K562 (cell line): ENCODE measurements around the gene MMP17. TPM values are rescaled to one million over a fixed set of nuclear protein-coding genes. Genes with fewer than 3 reads are reported as not detected.

ENCODE experiments used
- ATAC-seq: fragments of 200-7000 bp; cut with Tn5 transposase; 3 replicates; pipeline ENCODE4 v1.9.1; 2020; ENCODE audit warnings: moderate library complexity
- BruUV-seq: library from RNA; stranded (reverse); fragments of 400-500 nt; replicated peaks from 2 replicates; lab custom pipeline; 2021; lab: Mats Ljungman, UMichigan
- CTCF ChIA-PET: fragments of 300-600 bp; formaldehyde crosslinking; extraction: SDS; loops from one replicate; lab custom pipeline; 2021; ENCODE audit warnings: low intra/inter-chr PET ratio; lab: Yijun Ruan, JAX
- POLR2A ChIA-PET: fragments of 300-600, 350-650 bp; sonication (Branson Sonifier 250); formaldehyde crosslinking; extraction: SDS; loops from one replicate; lab custom pipeline; 2021; ENCODE audit warnings: antibody characterized with exemption, inconsistent platforms; lab: Yijun Ruan, JAX
- DNase-seq, 4 experiments: peaks; one replicate each; pipeline versions ENCODE4 v3.0.0 to v3.0.0-alpha.2; 2011 to 2018; ENCODE audit warnings: low spot score in 3 of 4, mixed read lengths in 3 of 4; ENCODE audit errors: extremely low read depth in 1 of 4
- FAIRE-seq: peaks from 2 replicates; lab custom pipeline; 2011; peaks lifted over from hg19 to GRCh38; lab: Jason Lieb, UNC
- H2AFZ ChIP-seq: 2 replicates; pipeline ENCODE4 v1.6.0; 2011; ENCODE audit warnings: low read depth, low read length, control low read depth, inconsistent platforms
- H3K27ac ChIP-seq: fragments of 200-600 bp; 3 replicates; pipeline ENCODE4 v1.8.0; 2011; ENCODE audit warnings: low read depth, mild to moderate bottlenecking, control low read depth, inconsistent platforms, low read length, moderate library complexity, mixed read lengths; ENCODE audit errors: extremely low read depth
- H3K27me3 ChIP-seq, 2 experiments: fragments of 300-600 bp in 1 of 2; 2 replicates in 1 of 2; 3 replicates in 1 of 2; pipeline versions ENCODE4 v1.6.0 to v1.8.0; 2011; ENCODE audit warnings: inconsistent platforms in 2 of 2, low read length in 2 of 2, mild to moderate bottlenecking in 1 of 2, mixed read lengths in 1 of 2, moderate library complexity in 1 of 2; ENCODE audit not compliant: control insufficient read depth in 2 of 2, insufficient read depth in 2 of 2
- H3K36me3 ChIP-seq: fragments of 300-600 bp; 3 replicates; pipeline ENCODE4 v1.8.0; 2011; ENCODE audit warnings: mild to moderate bottlenecking, low read length, inconsistent platforms; ENCODE audit not compliant: control insufficient read depth, insufficient read depth
- H3K4me1 ChIP-seq, 2 experiments: fragments of 200-600 bp in 1 of 2; replicated peaks in 1 of 2; 2 replicates in 1 of 2; 3 replicates in 1 of 2; pipeline versions ENCODE4 v1.5.1 to v1.8.0; 2011; ENCODE audit warnings: inconsistent platforms in 2 of 2, low read length in 2 of 2, mild to moderate bottlenecking in 1 of 2, mixed read lengths in 1 of 2, moderate library complexity in 1 of 2; ENCODE audit not compliant: control insufficient read depth in 2 of 2, insufficient read depth in 2 of 2
- H3K4me2 ChIP-seq: 2 replicates; pipeline ENCODE4 v1.6.1; 2011; ENCODE audit warnings: low read length, control low read depth, inconsistent platforms, mixed read lengths; ENCODE audit not compliant: insufficient read depth
- H3K4me3 ChIP-seq: fragments of 200-600 bp; sonication (generic), shearing (Covaris generic); 2 replicates; pipeline ENCODE4 v1.5.1; 2016; ENCODE audit warnings: control low read depth, inconsistent platforms
- H3K79me2 ChIP-seq: fragments of 200-600 bp; 3 replicates; pipeline ENCODE4 v1.8.0; 2011; ENCODE audit warnings: low read length, inconsistent platforms; ENCODE audit not compliant: control insufficient read depth, insufficient read depth
- H3K9ac ChIP-seq, 2 experiments: 2 replicates each; pipeline versions ENCODE4 v1.6.0 to v1.6.1; 2011; ENCODE audit warnings: low read depth in 2 of 2, low read length in 2 of 2, control low read depth in 1 of 2, inconsistent platforms in 1 of 2, mild to moderate bottlenecking in 1 of 2, mixed read lengths in 1 of 2; ENCODE audit not compliant: insufficient read depth in 1 of 2
- H3K9me1 ChIP-seq: one replicate; pipeline ENCODE4 v1.6.0; 2011; ENCODE audit warnings: inconsistent platforms, mild to moderate bottlenecking, low read length, moderate library complexity; ENCODE audit not compliant: control insufficient read depth, insufficient read depth
- H3K9me3 ChIP-seq: replicated peaks from 2 replicates; pipeline ENCODE4 v1.5.1; 2011; ENCODE audit warnings: low read depth, low read length, inconsistent platforms; ENCODE audit not compliant: control insufficient read depth, insufficient read depth
- H4K20me1 ChIP-seq: replicated peaks from 2 replicates; pipeline ENCODE4 v1.6.1; 2011; ENCODE audit warnings: low read length, inconsistent platforms, mixed read lengths; ENCODE audit not compliant: control insufficient read depth, insufficient read depth
- KDM5B ChIP-seq: fragments of 200-600 bp; sonication (generic); IDR thresholded peaks from 2 replicates; pipeline ENCODE4 v1.6.1; 2012; ENCODE audit warnings: low read depth, mild to moderate bottlenecking, moderate library complexity, low read length, control low read depth, inconsistent platforms; ENCODE audit not compliant: insufficient replicate concordance
- KHSRP ChIP-seq: fragments of 450-650 bp; IDR thresholded peaks from 2 replicates; pipeline ENCODE4 v1.6.1; 2017
- MAFF ChIP-seq: IDR thresholded peaks from 2 replicates; pipeline ENCODE4 v1.6.1; 2012; ENCODE audit warnings: low read length, improper control_type of control experiment
- MTF1 ChIP-seq: fragments of 250-450 bp; sonication (Bioruptor Pico); IDR thresholded peaks from 2 replicates; pipeline ENCODE4 v1.9.0; 2021; ENCODE audit warnings: moderate library complexity, mild to moderate bottlenecking, inconsistent platforms, borderline replicate concordance
- POLR3G ChIP-seq: IDR thresholded peaks from 2 replicates; pipeline ENCODE4 v1.6.1; 2011; ENCODE audit not compliant: insufficient read length, insufficient replicate concordance; ENCODE audit errors: extremely low read depth
- SIN3A ChIP-seq, 2 experiments: fragments of 150-350 bp in 1 of 2; IDR thresholded peaks; 2 replicates each; pipeline ENCODE4 v1.6.1; 2011 to 2016; ENCODE audit warnings: borderline replicate concordance in 2 of 2, low read depth in 2 of 2, low read length in 2 of 2, mild to moderate bottlenecking in 2 of 2, moderate library complexity in 2 of 2; ENCODE audit not compliant: control insufficient read depth in 1 of 2
- SMAD4 ChIP-seq: fragments of 250-450 bp; sonication (Bioruptor Pico); conservative IDR thresholded peaks from 2 replicates; pipeline ENCODE4 v1.8.0; 2021; ENCODE audit warnings: inconsistent platforms, mild to moderate bottlenecking, moderate library complexity
- STAT6 ChIP-seq: sonication (generic); formaldehyde crosslinking; IDR thresholded peaks from 2 replicates; pipeline ENCODE4 v1.8.1; 2023; ENCODE audit warnings: mild to moderate bottlenecking, missing genetic modification reagents
- ZNF609 ChIP-seq: sonication (generic); formaldehyde crosslinking; IDR thresholded peaks from 2 replicates; pipeline ENCODE4 v1.8.1; 2023; ENCODE audit warnings: missing genetic modification reagents, mild to moderate bottlenecking, borderline replicate concordance
- WGBS: fragments of 100-300 bp; shearing (Covaris generic); methylation state at CpG from one replicate; pipeline ENCODE4 v1.1.6; 2016; ENCODE audit warnings: low coverage, mixed read lengths; ENCODE audit not compliant: insufficient coverage; ENCODE audit errors: missing lambda C conversion rate; 5-methylcytosine and 5-hydroxymethylcytosine counted together
- in situ Hi-C: fragments of 300-500 bp; cut with MboI; formaldehyde crosslinking; loops from 4 replicates; pipeline ENCODE4 v1.15.0; 2018; ENCODE audit warnings: inconsistent platforms, mixed read lengths
- intact Hi-C: fragments of 100-400 bp; cut with micrococcal nuclease; formaldehyde crosslinking; loops from 2 replicates; pipeline ENCODE4 v1.14.2; 2022
- polyA plus RNA-seq, 8 experiments: library from polyadenylated mRNA; depleted of rRNA in 4 of 8; stranded (reverse) in 5 of 8; unstranded in 3 of 8; fragments of >200 nt; fragmentation: Nextera tagmentation in 2 of 8; fragmentation: Illumina TruSeq in 1 of 8; extraction: Ambion mirVana in 2 of 8; extraction: Trizol in 1 of 8; gene quantifications; 2 replicates each; pipeline versions ENCODE4 v1.2.1 to v1.2.3, GENCODE V29; 2011 to 2014; ENCODE audit warnings: inconsistent platforms in 1 of 8, missing spikeins in 1 of 8
- total RNA-seq, 7 experiments: library from RNA; depleted of rRNA in 6 of 7; stranded (reverse); fragments of >200 nt in 6 of 7; fragmentation: Illumina TruSeq in 2 of 7; extraction: Trizol in 2 of 7; gene quantifications; 2 replicates each; pipeline versions ENCODE4 v1.2.1 to v1.2.3, GENCODE V29; 2011 to 2021; ENCODE audit warnings: low replicate concordance in 1 of 7

Gene MMP17
- total and polyA plus RNA-seq, 9 of the 15 experiments (the other 6 are each of a cell fraction or from before 2014, with no cell fraction given): 1.1 to 21.2 (median 17.1) TPM; not detected in 2

- H3K36me3 ChIP-seq: no peaks in the 10 kb centered on the region
Measured at GRCh38 chr12:131816495-131816894, 11.7 kb upstream of the MMP17 start.

More at GRCh38 chr12:131816495-131816894, 11.7 kb upstream of the MMP17 start:
- H3K9me3 ChIP-seq: peaks cover 10% of the 10 kb centered on the region
- H3K9ac ChIP-seq: no peak overlapping the region
- intact Hi-C loops: no loop called here
- no peaks in the 10 kb centered on the region; a peak in 1 of 5 replicates for H3K4me1 ChIP-seq
- H3K4me2 ChIP-seq: no peak overlapping the region
- BruUV-seq: no TSS peak
- H3K27me3 ChIP-seq: peaks cover 5 to 20% of the 10 kb centered on the region in 2 experiments; a peak in 3 of 5 replicates
- no peaks in the 10 kb centered on the region for H3K79me2 ChIP-seq
- in situ Hi-C loops: no loop called here
- no peaks in the 10 kb centered on the region for H4K20me1 ChIP-seq
- POLR2A ChIA-PET: no interaction called here
- no peak overlapping the region for H3K4me3 ChIP-seq
- 15% methylated on average over 2 of the region's 5 CpGs for whole genome bisulfite sequencing
- H3K27ac ChIP-seq: no peak overlapping the region
- CTCF ChIA-PET: no interaction called here
- DNase-seq: no peak
- FAIRE-seq: peak; percentile 6
- TF ChIP-seq SIN3A (IDR thresholded peaks at IDR 0.05; ENCODE audit: borderline replicate concordance in 2 of 2, control insufficient read depth in 1 of 2, low read depth in 2 of 2, low read length in 2 of 2): no peak
- no peak for TF ChIP-seq ZNF609 (CRISPR knock-in tag)
- TF ChIP-seq STAT6 (CRISPR knock-in tag): no peak
- no peak for TF ChIP-seq SMAD4
- no peak for TF ChIP-seq MAFF
- TF ChIP-seq KDM5B: no peak
- no peak for TF ChIP-seq MTF1 (CRISPR knock-in tag)
- TF ChIP-seq KHSRP: no peak
- no peak for TF ChIP-seq POLR3G
- H2AFZ ChIP-seq: no peak overlapping the region
- no peaks in the 10 kb centered on the region for H3K9me1 ChIP-seq
- no peak for ATAC-seq
